AG10803 (cell line): ENCODE data around the gene HSPA12B.

ENCODE experiments used
- DNase-seq: peaks from one replicate; pipeline ENCODE4 v3.0.0; 2010; ENCODE audit warnings: low read depth
- H3K4me3 ChIP-seq: 2 replicates; pipeline ENCODE4 v1.5.1; 2011; ENCODE audit warnings: mild to moderate bottlenecking, low read length, control low read depth
- TF ChIP-seq, protein P1 (sequence below): conservative IDR thresholded peaks from 2 replicates; pipeline ENCODE4 v1.5.1; 2011; ENCODE audit warnings: mild to moderate bottlenecking, low read length, control low read depth, inconsistent platforms

HSPA12B gene

GRCh38 chr20:3778976-3779375 lies 46.5 kb downstream of the HSPA12B start:
- TF ChIP-seq, protein P1, sequence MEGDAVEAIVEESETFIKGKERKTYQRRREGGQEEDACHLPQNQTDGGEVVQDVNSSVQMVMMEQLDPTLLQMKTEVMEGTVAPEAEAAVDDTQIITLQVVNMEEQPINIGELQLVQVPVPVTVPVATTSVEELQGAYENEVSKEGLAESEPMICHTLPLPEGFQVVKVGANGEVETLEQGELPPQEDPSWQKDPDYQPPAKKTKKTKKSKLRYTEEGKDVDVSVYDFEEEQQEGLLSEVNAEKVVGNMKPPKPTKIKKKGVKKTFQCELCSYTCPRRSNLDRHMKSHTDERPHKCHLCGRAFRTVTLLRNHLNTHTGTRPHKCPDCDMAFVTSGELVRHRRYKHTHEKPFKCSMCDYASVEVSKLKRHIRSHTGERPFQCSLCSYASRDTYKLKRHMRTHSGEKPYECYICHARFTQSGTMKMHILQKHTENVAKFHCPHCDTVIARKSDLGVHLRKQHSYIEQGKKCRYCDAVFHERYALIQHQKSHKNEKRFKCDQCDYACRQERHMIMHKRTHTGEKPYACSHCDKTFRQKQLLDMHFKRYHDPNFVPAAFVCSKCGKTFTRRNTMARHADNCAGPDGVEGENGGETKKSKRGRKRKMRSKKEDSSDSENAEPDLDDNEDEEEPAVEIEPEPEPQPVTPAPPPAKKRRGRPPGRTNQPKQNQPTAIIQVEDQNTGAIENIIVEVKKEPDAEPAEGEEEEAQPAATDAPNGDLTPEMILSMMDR: no peak
- no peak overlapping the region for H3K4me3 ChIP-seq
- DNase-seq: no peak

GRCh38 chr20:3781153-3781910 lies 48.8 kb downstream of the HSPA12B start, which contains the start of gene SPEF1:
SPEF1 (minus strand) TSS chr20:3781448; CDS start chr20:3781287, 161 bp downstream.
- peak within 1 kb of the TSS; percentile 59 for H3K4me3 ChIP-seq
- TF ChIP-seq, protein P1: peak; percentile 63
- DNase-seq: peak; percentile 92

DNA sequence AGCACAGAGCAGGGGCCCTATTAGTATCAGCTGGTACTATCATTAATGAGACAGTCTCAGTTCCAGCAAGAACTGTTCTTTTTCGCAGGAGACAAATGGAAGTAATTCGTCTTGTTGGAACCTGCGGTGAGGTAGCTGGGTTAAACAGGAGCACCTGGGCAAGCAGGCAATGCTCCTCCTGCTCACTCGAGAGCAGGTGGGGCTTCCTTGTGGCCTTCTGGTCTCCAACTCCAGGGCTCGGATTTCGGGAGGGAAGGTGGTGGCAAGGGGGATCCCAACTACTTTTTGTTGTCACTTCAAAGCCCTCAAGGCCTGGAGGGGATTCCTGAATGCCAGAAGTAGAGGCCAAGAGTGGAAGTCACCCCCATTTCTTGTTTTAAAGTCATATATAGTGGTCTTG lies 50.1 kb downstream of the HSPA12B start:
- no peak for DNase-seq
- no peak overlapping the region for H3K4me3 ChIP-seq
- TF ChIP-seq, protein P1: no peak

GRCh38 chr20:3783068-3783489 lies 50.6 kb downstream of the HSPA12B start:
- TF ChIP-seq, protein P1: no peak
- DNase-seq: no peak
- no peak overlapping the region for H3K4me3 ChIP-seq

GRCh38 chr20:3783511-3784195 lies 51.2 kb downstream of the HSPA12B start:
- H3K4me3 ChIP-seq: no peak overlapping the region; the same call in 1 of the 2 replicates
- TF ChIP-seq, protein P1: no peak
- DNase-seq: no peak

- H3K4me3 ChIP-seq: peak overlapping the region; percentile 80
- no peak for DNase-seq
- TF ChIP-seq, protein P1: no peak
Observed at GRCh38 chr20:3784216-3784853, 51.9 kb downstream of the HSPA12B start.
